HG03139 (cell line): ENCODE data around the gene LDAH.

ENCODE experiments used
- ATAC-seq: cut with Tn5 transposase; IDR thresholded peaks from one replicate; pipeline ENCODE4 v1.9.1; 2021; ENCODE audit not compliant: unreplicated experiment

The LDAH gene

DNA sequence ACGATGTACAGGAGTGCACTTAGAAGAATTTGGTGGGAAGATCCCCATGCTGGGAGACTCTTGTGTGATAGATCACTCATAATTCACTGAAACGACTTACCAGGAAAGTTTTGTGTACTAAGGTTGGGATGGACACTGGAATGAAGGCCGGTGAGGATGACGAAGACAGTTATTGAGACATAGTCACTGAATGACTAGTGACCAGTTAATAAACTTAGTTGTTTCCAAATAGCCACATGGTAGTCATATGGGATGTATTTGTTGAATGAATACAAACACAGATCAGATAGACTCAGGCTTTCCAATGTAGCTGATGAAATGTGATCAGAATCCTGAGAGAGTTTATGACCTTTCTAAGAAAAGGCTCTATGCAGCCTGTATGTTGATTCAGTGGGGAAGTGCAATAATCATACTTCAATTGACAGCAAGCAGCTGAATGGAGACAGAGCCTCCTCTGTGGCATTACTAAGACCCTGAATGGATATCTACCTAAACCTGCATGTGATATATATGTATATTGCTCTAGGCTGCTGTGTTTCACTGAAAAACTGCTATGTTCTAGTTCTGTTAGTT lies 135.6 kb downstream of the LDAH start:
- no peak for ATAC-seq

DNA sequence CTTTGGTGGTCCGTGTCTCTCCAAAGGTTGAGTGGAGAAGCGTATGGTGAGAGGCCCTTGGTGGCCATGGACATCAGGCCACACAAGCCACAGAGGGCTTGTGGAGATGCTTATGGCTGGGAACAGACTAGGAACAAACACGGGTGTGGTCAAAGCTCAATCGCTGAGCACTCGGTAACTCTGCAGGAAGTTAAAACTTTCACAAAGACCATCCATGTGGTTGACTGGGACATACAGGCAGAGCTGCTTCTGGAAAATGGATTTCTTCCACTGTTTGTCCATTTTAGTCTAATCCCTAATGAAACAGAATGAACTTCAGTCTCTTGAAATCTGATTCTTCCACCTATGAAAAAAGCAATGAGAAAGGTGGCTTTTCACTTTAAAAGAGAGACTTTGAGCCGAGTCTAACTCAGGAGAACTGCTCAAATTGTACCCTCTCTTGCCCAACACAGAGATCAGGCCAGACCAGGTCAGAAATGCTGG lies 138.3 kb downstream of the LDAH start:
- no peak for ATAC-seq

DNA sequence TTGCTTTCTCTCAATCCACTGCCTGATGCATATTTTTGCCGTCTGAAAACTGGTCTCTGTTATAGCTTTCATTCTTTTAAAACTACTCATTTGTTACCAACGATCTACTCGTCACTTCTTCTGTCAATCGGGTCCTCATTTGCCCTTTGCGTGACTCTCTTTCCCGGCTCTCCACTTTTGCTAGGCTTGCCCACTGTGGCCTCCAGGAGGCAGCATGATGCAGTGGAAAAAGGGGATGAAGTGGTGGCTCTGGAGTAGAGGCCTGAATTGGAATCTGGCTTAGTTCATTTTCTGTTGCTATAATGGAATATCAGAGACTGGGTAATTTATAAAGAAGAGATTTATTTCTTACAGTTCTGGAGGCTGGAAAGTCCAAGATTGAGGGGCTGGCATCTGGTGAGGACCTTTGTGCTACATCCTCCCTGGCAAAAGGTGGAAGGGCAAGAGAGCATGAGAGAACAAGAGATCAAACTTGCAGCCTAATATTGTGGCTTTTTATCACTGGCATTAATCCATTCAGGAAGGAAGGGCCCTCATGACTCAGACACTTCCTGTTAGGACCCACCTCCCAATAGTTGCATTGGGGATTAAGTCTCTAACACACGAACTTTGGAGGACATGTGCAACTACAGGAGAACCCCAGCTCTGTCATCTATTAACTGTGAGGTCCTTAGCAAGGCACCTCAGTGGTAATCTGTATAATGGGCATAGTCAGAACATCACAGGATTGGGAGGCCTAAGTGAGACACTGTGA lies 140.6 kb downstream of the LDAH start:
- ATAC-seq = no peak

DNA sequence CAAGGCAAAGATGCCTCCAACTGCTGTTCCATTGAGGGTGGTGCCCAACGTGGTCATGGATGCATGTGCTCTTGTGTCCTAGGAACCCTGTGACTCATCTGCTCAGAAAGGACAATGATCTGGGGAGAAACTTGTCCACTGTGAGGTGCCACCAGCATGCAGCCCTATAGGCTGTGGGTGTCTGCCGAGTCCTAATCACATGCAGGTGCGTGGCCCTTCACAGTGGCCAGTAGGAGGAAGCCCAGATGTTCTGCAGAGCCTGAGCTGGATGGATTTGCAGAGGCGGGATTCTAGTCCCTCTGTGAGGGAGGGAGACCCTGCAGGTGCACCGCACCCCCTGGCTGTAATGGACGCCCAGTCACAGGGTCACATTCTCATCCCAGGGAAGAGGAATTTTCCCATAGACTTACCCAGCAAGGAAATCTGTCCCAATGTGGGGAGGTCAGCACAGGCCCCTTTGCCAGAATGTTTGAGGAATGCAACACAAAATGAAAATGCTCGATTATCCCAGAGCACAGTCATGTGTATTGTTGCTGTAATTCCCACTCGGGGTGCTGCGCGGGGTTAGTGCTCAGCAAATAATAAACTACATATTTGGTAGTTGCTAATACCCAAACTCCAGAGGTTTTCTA lies 142.0 kb downstream of the LDAH start:
- no peak for ATAC-seq

DNA sequence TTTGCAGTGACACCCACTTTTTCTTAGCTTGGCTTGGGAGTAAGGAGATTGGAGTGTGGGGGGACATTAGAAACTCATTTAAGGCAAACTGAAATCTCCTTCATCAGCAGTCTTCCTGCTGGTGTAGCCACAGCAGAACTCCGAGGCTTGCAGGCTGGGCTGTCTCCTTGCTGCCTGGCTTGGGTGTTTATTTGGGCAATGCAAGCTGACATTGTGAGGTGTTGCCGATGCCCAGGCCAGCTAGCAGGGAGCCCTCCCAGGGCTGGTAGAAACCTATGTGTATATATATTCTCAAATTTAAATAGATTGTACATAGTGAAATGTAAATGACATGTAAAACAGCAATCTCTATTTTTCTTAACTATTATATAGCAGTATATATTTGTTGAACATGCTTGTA lies 144.1 kb downstream of the LDAH start:
- no peak for ATAC-seq

DNA sequence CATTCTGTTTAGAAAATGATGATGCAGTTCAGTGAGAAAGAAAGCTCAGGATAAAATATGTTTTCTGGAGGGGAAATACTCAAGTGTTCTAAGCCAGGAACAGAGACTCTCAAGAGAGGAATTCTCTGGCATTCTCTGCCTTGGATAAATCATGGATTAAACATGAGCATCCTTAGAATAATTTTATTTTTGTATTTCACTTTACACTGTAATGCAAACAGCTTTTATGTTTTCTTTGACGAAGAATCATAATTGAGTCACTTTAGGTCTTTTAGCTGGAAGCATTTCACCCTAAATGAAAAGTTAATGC lies 144.9 kb downstream of the LDAH start:
- no peak for ATAC-seq

DNA sequence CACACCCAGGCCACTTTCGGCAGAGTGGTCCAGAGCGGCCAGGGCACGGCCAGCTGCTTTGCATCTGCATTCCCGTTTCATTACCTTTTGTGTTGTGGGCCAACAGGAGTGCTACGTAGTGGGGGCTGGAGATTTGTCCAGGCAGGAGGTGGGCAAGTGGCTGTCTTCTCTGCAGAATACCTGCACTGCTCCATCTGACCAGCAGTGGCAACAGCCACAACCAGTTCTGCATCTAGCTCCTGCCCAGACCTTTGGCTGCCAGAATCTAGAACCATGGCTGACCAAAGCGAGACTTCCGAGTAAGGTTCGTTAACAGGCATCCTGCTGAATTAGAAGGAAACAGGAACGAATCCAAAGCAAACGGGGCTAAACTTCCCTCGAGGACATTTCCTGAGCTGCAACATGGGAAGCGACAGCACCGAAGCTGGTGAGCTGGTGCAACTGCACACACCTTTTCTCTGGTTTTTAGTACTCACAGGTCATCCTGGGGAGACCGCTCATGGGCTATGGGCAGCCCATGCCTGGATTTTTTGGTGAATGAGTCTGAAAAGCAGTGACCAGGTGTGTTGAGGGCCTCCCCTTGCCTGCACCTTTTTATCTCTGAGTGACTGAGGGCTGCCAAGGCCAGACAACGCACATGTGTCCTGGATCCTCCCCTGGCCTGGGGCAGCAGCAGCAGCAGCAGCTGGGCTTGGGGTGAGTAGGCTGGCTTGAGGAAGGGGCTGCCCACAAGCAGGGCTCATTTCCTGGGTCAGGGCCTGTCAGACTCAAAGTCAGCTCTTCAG lies 145.4 kb downstream of the LDAH start:
- peak; percentile 28 for ATAC-seq

DNA sequence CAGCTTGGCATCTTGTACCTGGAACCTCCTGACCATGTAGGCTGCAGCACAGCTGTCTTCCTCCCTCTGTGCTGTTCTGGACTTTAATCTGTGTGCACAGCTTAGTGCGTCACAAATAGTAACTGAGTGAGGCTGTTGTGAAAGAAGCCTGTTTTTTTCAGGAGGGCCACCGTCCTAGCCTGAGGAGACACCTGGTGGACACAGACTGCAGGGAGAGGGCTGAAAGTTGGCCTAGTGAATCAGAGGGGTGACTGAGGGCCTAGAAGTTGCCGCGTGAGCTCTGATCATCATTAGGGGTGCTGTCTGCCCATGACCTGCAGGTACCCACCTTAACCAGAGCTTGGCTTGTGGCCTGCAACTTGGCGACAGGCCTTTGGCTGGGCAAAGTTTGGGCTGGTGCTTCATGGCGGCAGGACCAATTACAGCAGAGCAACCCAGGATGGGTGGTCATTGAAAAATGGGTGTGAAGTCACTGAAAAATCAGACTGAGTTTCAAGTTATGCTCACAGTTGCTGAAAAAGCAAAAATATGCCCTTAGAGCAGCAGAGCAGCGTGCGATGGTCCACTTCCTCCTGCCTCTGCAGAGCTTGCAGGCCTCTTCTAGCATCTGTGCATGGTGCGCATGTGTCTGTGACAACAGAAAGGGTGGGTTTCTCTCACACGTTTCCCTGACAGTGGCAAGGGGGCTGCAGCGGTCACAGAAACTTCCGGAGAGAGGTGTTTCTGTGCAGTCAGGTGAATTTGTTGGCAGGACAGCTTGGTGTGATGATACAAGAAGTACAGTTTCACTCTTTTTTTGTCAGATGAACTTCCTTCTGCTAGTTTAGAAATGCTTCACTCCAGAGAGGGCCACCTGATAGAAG lies 146.3 kb downstream of the LDAH start:
- peak; percentile 44 for ATAC-seq

DNA sequence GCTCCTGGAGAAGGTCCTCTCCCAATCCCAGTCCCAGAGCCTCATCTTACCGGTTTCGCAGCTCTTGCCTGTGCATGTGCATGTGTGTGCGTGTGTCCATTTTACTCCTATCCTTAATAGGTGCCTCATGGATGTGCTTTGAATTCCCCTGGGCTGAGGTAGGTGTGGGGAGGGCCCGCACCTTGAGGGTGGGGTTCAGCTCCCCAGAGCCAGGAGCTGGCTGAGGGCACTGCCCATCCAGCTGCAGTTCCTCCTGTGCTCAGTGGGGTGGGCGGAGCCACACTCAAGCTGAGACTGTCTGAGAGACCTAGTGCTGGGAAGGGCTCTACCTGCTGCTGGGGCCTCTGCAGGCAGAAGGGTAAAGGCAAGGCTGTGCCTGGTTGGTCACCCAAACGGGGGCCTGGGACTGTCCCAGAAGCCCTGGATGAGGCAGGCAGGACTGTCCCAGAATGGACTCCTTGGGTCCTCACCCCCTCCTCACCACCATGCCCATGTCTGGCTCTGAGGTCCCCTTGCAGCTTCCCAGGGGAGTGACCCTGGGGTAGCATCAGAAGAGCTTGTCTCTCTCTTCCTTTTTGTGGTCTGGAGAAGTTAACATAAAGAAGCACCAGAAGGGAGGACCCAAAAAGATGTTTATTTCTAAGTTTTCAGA lies 147.1 kb downstream of the LDAH start:
- peak; percentile 60 for ATAC-seq

DNA sequence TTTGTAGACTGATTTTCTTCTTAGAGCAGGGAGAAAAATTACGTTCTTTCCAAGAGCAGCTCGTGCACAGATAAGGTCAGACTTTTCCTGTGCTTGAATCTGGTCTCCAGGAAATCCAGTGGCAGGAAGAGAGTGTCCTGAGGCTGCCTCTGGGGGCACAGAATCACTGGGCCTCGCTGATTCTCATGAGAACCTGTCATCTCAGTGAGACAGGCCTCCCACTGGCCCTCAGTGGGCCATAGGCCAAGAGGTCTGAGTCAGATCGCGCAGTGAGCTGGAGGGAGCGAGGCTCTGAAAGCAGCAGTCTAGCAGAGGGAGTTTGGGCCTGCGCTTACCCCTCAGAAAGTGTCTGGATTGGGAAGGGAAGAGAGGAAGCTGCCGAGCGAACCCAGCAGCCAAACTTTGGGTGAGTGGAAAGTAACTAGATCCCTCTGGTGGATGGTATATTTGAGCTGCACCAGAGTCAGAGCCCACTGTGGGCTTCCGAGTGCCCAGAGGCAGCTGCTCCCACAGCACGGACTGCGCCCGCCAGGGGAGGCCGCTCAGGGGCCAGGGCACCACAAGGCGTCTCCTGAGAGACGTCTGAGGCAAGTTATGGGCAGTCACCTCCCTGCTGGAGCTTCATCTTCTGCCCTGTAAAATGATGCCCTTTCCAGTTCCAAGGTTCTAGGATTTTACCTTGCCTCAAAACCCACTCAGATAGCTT lies 147.8 kb downstream of the LDAH start:
- ATAC-seq = no peak

DNA sequence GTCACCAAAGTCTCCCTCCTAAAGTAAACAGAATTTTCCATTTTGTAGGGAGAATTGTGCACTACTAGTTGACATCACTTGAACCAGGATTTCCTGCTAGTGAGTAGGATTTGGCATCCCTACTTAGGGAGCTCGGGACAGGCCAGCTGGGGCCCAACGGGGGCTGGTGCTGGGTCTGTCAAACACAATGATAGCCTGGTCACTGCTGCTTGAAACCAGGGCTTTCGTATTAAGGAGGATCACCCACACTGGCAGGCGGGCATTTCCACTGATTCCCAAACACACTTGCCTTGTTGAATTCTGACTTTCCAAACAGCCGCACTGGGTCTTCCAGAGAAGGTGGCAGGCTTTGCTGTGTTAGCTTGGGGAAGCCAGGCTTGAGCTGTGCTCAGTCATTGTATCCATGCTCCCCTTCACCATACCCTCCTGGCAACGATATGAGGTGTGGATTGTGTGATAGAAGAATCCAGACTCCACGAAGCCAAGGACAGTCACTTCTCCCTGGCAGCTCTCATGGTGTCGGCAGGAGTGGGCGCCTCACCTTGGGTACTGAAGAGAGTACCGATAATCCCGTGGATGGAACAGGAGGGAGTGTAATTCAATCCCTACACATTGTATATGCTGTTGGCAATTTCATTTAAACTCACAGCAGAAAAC lies 148.5 kb downstream of the LDAH start:
- ATAC-seq = no peak

DNA sequence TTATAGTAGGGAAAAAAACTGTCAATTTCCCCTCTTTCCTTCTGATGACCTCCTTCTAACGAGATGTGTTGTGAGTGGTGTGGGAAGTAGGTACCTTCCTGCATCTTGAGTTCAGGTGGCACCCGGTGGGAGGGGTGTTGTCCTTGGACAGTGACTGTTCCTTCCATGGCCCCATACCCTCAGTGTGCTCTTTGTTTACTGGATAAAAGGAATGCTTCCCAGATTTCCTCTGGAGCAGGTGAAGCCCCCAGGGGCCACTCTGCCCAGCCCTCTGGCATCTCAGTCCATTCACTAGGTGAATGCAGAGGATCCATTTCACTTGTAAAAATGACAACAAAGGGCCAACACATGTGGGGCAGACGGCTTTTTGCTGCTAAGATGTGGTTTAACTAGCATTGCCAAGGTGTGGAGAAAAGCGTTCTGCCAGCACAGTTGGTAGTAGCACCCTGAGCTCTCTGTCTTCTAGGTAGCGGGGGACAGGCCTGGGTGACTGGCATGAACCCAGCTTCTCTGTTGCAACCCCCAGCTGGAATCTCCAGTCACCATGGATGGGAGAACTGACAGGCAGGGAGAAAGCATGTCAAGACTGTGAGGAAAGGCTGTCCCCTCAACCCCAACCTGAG lies 149.1 kb downstream of the LDAH start:
- ATAC-seq = no peak

DNA sequence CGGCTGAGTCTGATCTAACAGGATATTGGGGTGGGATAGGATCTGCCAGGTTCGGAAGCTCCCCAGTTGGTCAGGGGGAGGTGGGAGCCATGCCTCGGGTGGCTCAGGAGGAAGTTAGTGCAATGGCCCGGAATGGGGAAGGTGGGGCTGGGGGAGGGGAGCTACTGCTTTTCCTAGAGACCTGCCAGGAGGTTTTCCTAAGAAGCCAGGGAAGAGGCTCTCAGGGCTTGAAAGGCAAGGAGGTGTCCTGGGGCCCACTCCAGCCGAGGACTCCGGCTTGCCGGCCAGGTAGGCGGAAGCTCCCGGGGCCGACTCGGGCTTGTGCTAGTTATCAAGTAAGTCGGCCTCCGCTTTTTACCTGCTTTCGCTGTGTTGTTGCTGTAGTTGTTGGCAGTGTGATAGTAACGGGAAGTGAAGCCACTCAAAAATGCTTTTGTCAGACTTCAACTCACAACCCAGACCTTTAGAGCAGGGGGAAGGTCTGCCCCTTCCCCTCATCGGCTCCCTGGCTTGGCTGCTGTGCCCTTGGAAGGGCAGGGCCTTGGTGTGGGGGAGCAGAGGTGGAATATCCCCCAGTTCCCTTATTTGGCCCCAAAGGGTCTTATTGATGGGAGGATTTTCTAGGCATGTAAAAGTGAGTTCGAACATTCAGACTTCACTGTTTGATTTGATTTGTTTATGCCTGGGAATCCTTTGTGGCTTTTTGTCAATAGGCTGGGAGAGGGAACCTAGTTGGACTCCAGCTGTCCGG lies 150.5 kb downstream of the LDAH start:
- ATAC-seq = no peak

DNA sequence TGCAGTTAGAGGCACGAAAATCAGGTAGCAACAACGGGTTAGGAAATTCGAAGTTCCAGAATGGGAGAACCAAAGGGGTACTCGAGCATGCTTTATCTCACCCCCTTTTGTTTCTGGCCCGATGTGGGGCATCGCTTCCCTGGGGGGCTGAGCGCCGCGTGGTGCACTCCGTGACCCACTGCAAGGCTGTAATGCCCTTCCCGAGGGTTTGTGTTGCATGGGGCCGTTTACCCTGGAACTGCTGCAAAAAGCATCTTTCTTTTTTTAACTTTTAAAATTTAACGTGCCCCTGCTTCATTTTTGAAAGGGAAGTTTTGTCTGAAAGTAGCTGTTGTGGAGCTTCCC lies 151.2 kb downstream of the LDAH start:
- ATAC-seq = no peak

DNA sequence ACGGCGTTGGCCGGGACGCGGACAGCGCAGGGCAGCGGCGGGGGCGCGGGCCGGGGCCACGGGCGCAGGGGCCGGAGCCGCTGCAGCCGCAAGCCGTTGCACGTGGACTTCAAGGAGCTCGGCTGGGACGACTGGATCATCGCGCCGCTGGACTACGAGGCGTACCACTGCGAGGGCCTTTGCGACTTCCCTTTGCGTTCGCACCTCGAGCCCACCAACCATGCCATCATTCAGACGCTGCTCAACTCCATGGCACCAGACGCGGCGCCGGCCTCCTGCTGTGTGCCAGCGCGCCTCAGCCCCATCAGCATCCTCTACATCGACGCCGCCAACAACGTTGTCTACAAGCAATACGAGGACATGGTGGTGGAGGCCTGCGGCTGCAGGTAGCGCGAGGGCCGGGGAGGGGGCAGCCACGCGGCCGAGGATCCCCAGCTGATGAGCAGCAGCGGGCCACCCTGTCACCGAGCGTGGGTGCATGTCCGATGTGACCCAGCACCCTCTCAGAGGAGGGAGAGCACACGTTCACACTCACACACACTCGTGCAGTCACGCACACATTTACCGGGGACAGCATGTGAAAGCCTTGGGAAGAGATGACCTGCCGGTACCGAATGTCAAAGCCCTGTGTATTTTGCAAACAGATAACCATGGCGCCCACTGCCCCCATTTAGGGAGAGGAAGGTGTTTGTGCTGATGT lies 151.7 kb downstream of the LDAH start:
- no peak for ATAC-seq

DNA sequence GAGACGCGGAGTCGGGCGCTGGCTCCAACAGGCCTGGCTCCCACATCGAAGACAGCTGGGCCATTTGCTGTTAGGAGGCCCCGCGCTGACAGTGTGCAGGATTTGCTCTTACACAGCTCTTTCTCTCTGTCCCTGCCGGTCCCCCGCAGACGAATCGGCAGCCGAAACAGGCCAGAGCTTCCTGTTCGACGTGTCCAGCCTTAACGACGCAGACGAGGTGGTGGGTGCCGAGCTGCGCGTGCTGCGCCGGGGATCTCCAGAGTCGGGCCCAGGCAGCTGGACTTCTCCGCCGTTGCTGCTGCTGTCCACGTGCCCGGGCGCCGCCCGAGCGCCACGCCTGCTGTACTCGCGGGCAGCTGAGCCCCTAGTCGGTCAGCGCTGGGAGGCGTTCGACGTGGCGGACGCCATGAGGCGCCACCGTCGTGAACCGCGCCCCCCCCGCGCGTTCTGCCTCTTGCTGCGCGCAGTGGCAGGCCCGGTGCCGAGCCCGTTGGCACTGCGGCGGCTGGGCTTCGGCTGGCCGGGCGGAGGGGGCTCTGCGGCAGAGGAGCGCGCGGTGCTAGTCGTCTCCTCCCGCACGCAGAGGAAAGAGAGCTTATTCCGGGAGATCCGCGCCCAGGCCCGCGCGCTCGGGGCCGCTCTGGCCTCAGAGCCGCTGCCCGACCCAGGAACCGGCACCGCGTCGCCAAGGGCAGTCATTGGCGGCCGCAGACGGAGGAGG lies 152.4 kb downstream of the LDAH start:
- no peak for ATAC-seq
